ENCODE results near the gene STBD1. TPM values are rescaled to one million over a fixed set of nuclear protein-coding genes. Genes with fewer than 3 reads are reported as not detected.

STBD1 gene
- total and polyA plus RNA-seq, 2 experiments from 2014 or later = 2.0 to 2.6 TPM

- no peak for TF ChIP-seq REST (IDR thresholded peaks at IDR 0.05; ENCODE audit: unreplicated experiment)
- no peak for TF ChIP-seq POLR2AphosphoS5 (IDR thresholded peaks at IDR 0.05; ENCODE audit: low read depth)
- TF ChIP-seq CTCF (conservative IDR thresholded peaks at IDR 0.05; ENCODE audit: low read depth in 2 of 2) = no peak
Measured at GRCh38 chr4:76265631-76266218, 40.8 kb upstream of the STBD1 start (continued).

- peaks cover 4% of the 10 kb centered on the region; the same call in 2 of the 3 replicates for H3K4me1 Mint-ChIP-seq
- no peak overlapping the region for H3K27ac Mint-ChIP-seq
- H3K4me1 ChIP-seq (ENCODE audit: insufficient read depth) = 0 out of 2 replicates have a peak, but pooled peaks cover 4% of the 10 kb centered on the region
- no peaks in the 10 kb centered on the region for H3K9me3 Mint-ChIP-seq
- no peak overlapping the region for H3K4me3 Mint-ChIP-seq
- ATAC-seq (no peak), DNase-seq (ENCODE audit: low spot score) (no peak)
- H3K36me3 ChIP-seq (ENCODE audit: insufficient read depth) = no peaks in the 10 kb centered on the region
- no peak overlapping the region for H3K4me2 ChIP-seq
- no peak overlapping the region for H3K4me3 ChIP-seq
- H4K20me1 ChIP-seq (replicated peaks; ENCODE audit: insufficient read depth) = no peaks in the 10 kb centered on the region
- no peaks in the 10 kb centered on the region for H3F3A ChIP-seq (replicated peaks; ENCODE audit: low read depth)
- no peak overlapping the region for H3K27ac ChIP-seq (ENCODE audit: low read depth)
- H3K36me3 Mint-ChIP-seq (ENCODE audit: low read depth) = no peaks in the 10 kb centered on the region; the same call in 2 of the 3 replicates
- H2AFZ ChIP-seq = no peak overlapping the region
- H3K79me2 ChIP-seq (replicated peaks; ENCODE audit: insufficient read depth) = no peaks in the 10 kb centered on the region
- no peaks in the 10 kb centered on the region for H3K27me3 ChIP-seq (ENCODE audit: insufficient read depth)
- H3K27me3 Mint-ChIP-seq (ENCODE audit: insufficient read depth, low read depth, poor library complexity) = peaks cover 4% of the 10 kb centered on the region
- peaks cover 28% of the 10 kb centered on the region for H3K9me2 ChIP-seq (ENCODE audit: insufficient read depth)
- TF ChIP-seq ZNF114 (CRISPR knock-in tag; IDR thresholded peaks at IDR 0.05) = no peak
- no peak for TF ChIP-seq CTCF (conservative IDR thresholded peaks at IDR 0.05; ENCODE audit: low read depth in 2 of 2)
- TF ChIP-seq JUNB (IDR thresholded peaks at IDR 0.05; ENCODE audit: unreplicated experiment) = no peak
- TF ChIP-seq STAT1 (IDR thresholded peaks at IDR 0.05; ENCODE audit: unreplicated experiment) = no peak
- no peak for TF ChIP-seq ZNF331 (CRISPR knock-in tag; IDR thresholded peaks at IDR 0.05; ENCODE audit: low read depth)
- TF ChIP-seq EZH2 (IDR thresholded peaks at IDR 0.05; ENCODE audit: low read depth, unreplicated experiment) = no peak
- TF ChIP-seq POLR2AphosphoS5 (IDR thresholded peaks at IDR 0.05; ENCODE audit: low read depth) = no peak
- no peak for TF ChIP-seq REST (IDR thresholded peaks at IDR 0.05; ENCODE audit: unreplicated experiment)
- no peak for TF ChIP-seq EZH2phosphoT487 (IDR thresholded peaks at IDR 0.05; ENCODE audit: unreplicated experiment)
Measured at GRCh38 chr4:76266627-76267026, 39.9 kb upstream of the STBD1 start.

All from GM23338 (cell line).